Measurements from ENCODE around the gene IFI44. TPM values are rescaled to one million over a fixed set of nuclear protein-coding genes. Genes with fewer than 3 reads are reported as not detected.
A peak's percentile ranks its signal among the peaks of the same experiment; 100 is the strongest.

IFI44 gene
- total and polyA plus RNA-seq, 10 of the 15 experiments (the other 5 are each of a cell fraction or from before 2014, with no cell fraction given): 37.7 to 272 (median 90.9) TPM

GRCh38 chr1:78665809-78666208, 16.2 kb downstream of the IFI44 start:
- ChIA-PET RAD21 (ENCODE audit: unreplicated experiment) (interaction anchor here (0.8 to 1.2 kb wide), 2 partner anchors 44 to 46 kb away, joined by 3 read pairs; partner anchors contain the start of gene IFI44L), SMC1A (ENCODE audit: uncharacterized antibody, unreplicated experiment) (interaction anchor here (0.6 to 2.4 kb wide), 4 partner anchors 10 to 48 kb away, joined by 3 to 11 read pairs (median 4); no protein-coding TSS in a partner anchor), POLR2A (no interaction called here), CTCF (interaction anchor here (1.3 to 4.0 kb wide), 4 partner anchors 9 to 534 kb away, joined by 3 to 28 read pairs (median 5); no protein-coding TSS in a partner anchor)
- Histone ChIP-seq H3K4me3 (no peak overlapping the region), H3K36me3 (ENCODE audit: control insufficient read depth in 2 of 2, insufficient read depth in 2 of 2, low read length in 1 of 2) (peaks cover 0 to 27% of the 10 kb centered on the region in 2 experiments; a peak in 2 of 4 replicates), H3K27me3 (replicated peaks in 1 of 2; ENCODE audit: control insufficient read depth in 2 of 2, insufficient read depth in 2 of 2, low read length in 1 of 2) (no peaks in the 10 kb centered on the region), H2AFZ (ENCODE audit: control insufficient read depth, low read depth, low read length) (no peak overlapping the region), H3K79me2 (ENCODE audit: control insufficient read depth, insufficient read depth, low read length) (no peaks in the 10 kb centered on the region; the same call in 1 of the 2 replicates), H3K9me3 (replicated peaks; ENCODE audit: control insufficient read depth, insufficient read depth, low read length) (no peaks in the 10 kb centered on the region), H4K20me1 (ENCODE audit: control insufficient read depth, insufficient read depth) (no peaks in the 10 kb centered on the region), H3K4me1 (ENCODE audit: control insufficient read depth, insufficient read depth, low read length) (no peaks in the 10 kb centered on the region), H3K4me2 (ENCODE audit: control insufficient read depth, insufficient read depth) (no peak overlapping the region), H3K9ac (ENCODE audit: control insufficient read depth, insufficient read depth, low read length) (no peak overlapping the region), H3K27ac (ENCODE audit: control insufficient read depth, insufficient read depth) (no peak overlapping the region)
- FAIRE-seq (no peak), DNase-seq (ENCODE audit: low read depth, low spot score) (no peak), ATAC-seq (peak; percentile 17)
- intact Hi-C loops (cut with micrococcal nuclease; ENCODE audit: unreplicated experiment) (no loop called here), in situ Hi-C loops (cut with MboI) (no loop called here)
- 73% methylated on average over 6 of the region's 6 CpGs for WGBS (ENCODE audit: insufficient coverage, insufficient replicate concordance, low lambda C conversion rate, missing lambda C conversion rate)
- no TSS peak for BruUV-seq (replicated peaks)
- TF ChIP-seq POLR2AphosphoS2 (IDR thresholded peaks at IDR 0.05; ENCODE audit: low read depth, low read length): no peak
- no peak for TF ChIP-seq MAX (IDR thresholded peaks at IDR 0.05; ENCODE audit: low read depth, low read length)
- 0 out of 2 replicates have a peak, but pooled peaks have one; percentile 24 for TF ChIP-seq POLR2A (IDR thresholded peaks at IDR 0.05; ENCODE audit: low read depth, low read length)

GRCh38 chr1:78667939-78668338, 18.3 kb downstream of the IFI44 start:
- no peak overlapping the region for H3K4me2 ChIP-seq (ENCODE audit: control insufficient read depth, insufficient read depth)
- BruUV-seq (replicated peaks): no TSS peak
- intact Hi-C loops (cut with micrococcal nuclease; ENCODE audit: unreplicated experiment) (no loop called here), in situ Hi-C loops (cut with MboI) (no loop called here)
- RAD21 ChIA-PET (ENCODE audit: unreplicated experiment): no interaction called here
- H4K20me1 ChIP-seq (ENCODE audit: control insufficient read depth, insufficient read depth): no peaks in the 10 kb centered on the region
- H3K27ac ChIP-seq (ENCODE audit: control insufficient read depth, insufficient read depth): no peak overlapping the region
- peaks cover 0 to 8% of the 10 kb centered on the region in 2 experiments; a peak in 2 of 4 replicates for H3K36me3 ChIP-seq (ENCODE audit: control insufficient read depth in 2 of 2, insufficient read depth in 2 of 2, low read length in 1 of 2)
- ATAC-seq (no peak), DNase-seq (ENCODE audit: low read depth, low spot score) (no peak), FAIRE-seq (no peak)
- CTCF ChIA-PET: interaction anchor here (8.9 kb wide), 1 partner anchor 51 kb away, joined by 127 read pairs; no protein-coding TSS in a partner anchor
- H3K9me3 ChIP-seq (replicated peaks; ENCODE audit: control insufficient read depth, insufficient read depth, low read length): no peaks in the 10 kb centered on the region
- no peaks in the 10 kb centered on the region for H3K4me1 ChIP-seq (ENCODE audit: control insufficient read depth, insufficient read depth, low read length)
- SMC1A ChIA-PET (ENCODE audit: uncharacterized antibody, unreplicated experiment): interaction anchor here (1.2 kb wide), 1 partner anchor 50 kb away, joined by 4 read pairs; no protein-coding TSS in a partner anchor
- WGBS (ENCODE audit: insufficient coverage, insufficient replicate concordance, low lambda C conversion rate, missing lambda C conversion rate): 100% methylated on average over 1 of the region's 1 CpG
- no peak overlapping the region for H2AFZ ChIP-seq (ENCODE audit: control insufficient read depth, low read depth, low read length)
- H3K27me3 ChIP-seq (replicated peaks in 1 of 2; ENCODE audit: control insufficient read depth in 2 of 2, insufficient read depth in 2 of 2, low read length in 1 of 2): no peaks in the 10 kb centered on the region
- no peaks in the 10 kb centered on the region for H3K79me2 ChIP-seq (ENCODE audit: control insufficient read depth, insufficient read depth, low read length)
- POLR2A ChIA-PET: no interaction called here
- no peak overlapping the region for H3K9ac ChIP-seq (ENCODE audit: control insufficient read depth, insufficient read depth, low read length)
- H3K4me3 ChIP-seq: no peak overlapping the region
- TF ChIP-seq IRF4 (IDR thresholded peaks at IDR 0.05; ENCODE audit: low read depth, low read length) (no peak), E2F4 (IDR thresholded peaks at IDR 0.05; ENCODE audit: low read depth, low read length) (no peak), USF2 (IDR thresholded peaks at IDR 0.05; ENCODE audit: borderline replicate concordance, low read depth, low read length) (no peak), RAD51 (IDR thresholded peaks at IDR 0.05) (no peak), ZBTB4 (CRISPR knock-in tag; IDR thresholded peaks at IDR 0.05) (no peak), MLLT1 (IDR thresholded peaks at IDR 0.05) (no peak)
